HEK293 (cell line): Measurements from ENCODE around the gene RPP25L.
A peak's percentile ranks its signal among the peaks of the same experiment; 100 is the strongest.

Experiments used
- CTCF ChIA-PET: fragments of 350-600 bp; formaldehyde crosslinking; extraction: SDS; loops from one replicate; lab custom pipeline; 2021; ENCODE audit warnings: antibody characterized with exemption; lab: Yijun Ruan, JAX
- POLR2A ChIA-PET: fragments of 300-600 bp; formaldehyde crosslinking; extraction: SDS; loops from one replicate; lab custom pipeline; 2020; ENCODE audit warnings: antibody characterized with exemption, inconsistent platforms; lab: Yijun Ruan, JAX
- H3K27ac ChIP-seq: fragments of 200-500 bp; sonication (Bioruptor generic); 2 replicates; pipeline ENCODE4 v1.5.1; 2014; ENCODE audit warnings: low read depth, low read length, control low read depth, inconsistent platforms; ENCODE audit errors: extremely low read depth
- H3K36me3 ChIP-seq, 2 experiments: fragments of 200-500 bp in 1 of 2; sonication (Bioruptor generic) in 1 of 2; 1 replicate in 1 of 2; 2 replicates in 1 of 2; pipeline ENCODE4 v1.5.1; 2014 to 2017; ENCODE audit warnings: inconsistent platforms in 2 of 2, low read length in 2 of 2; ENCODE audit not compliant: control insufficient read depth in 2 of 2, insufficient read depth in 1 of 2
- H3K4me1 ChIP-seq: fragments of 200-500 bp; sonication (Bioruptor generic); 2 replicates; pipeline ENCODE4 v1.5.1; 2014; ENCODE audit warnings: mild to moderate bottlenecking, low read length, inconsistent platforms; ENCODE audit not compliant: control insufficient read depth, insufficient read depth
- H3K4me3 ChIP-seq: 2 replicates; pipeline ENCODE4 v1.5.1; 2011; ENCODE audit warnings: low read depth, mild to moderate bottlenecking, control low read depth, low read length, moderate library complexity
- H3K9me3 ChIP-seq: fragments of 200-500 bp; sonication (Bioruptor generic); 2 replicates; pipeline ENCODE4 v1.5.1; 2014; ENCODE audit warnings: low read depth, low read length, inconsistent platforms; ENCODE audit not compliant: control insufficient read depth, insufficient read depth
- EGR2 ChIP-seq: fragments of 450-650 bp; formaldehyde crosslinking; IDR thresholded peaks from 2 replicates; pipeline ENCODE4 v1.5.1; 2016; ENCODE audit warnings: low read depth, missing biosample characterization, missing genetic modification characterization
- ELK4 ChIP-seq: IDR thresholded peaks from 2 replicates; pipeline ENCODE4 v1.6.1; 2011; ENCODE audit warnings: mild to moderate bottlenecking, low read depth, low read length, borderline replicate concordance
- GLI4 ChIP-seq: fragments of 450-650 bp; formaldehyde crosslinking; IDR thresholded peaks from 2 replicates; pipeline ENCODE4 v1.5.1; 2016; ENCODE audit warnings: missing biosample characterization, missing genetic modification characterization
- KLF17 ChIP-seq: fragments of 450-650 bp; formaldehyde crosslinking; IDR thresholded peaks from 2 replicates; pipeline ENCODE4 v1.5.1; 2016; ENCODE audit warnings: missing biosample characterization, missing genetic modification characterization
- KLF8 ChIP-seq: fragments of 450-650 bp; formaldehyde crosslinking; IDR thresholded peaks from 2 replicates; pipeline ENCODE4 v1.5.1; 2016; ENCODE audit warnings: missing biosample characterization, missing genetic modification characterization
- PRDM2 ChIP-seq: fragments of 450-650 bp; formaldehyde crosslinking; IDR thresholded peaks from 2 replicates; pipeline ENCODE4 v1.5.1; 2016; ENCODE audit warnings: missing biosample characterization, missing genetic modification characterization, borderline replicate concordance
- ZBTB17 ChIP-seq: fragments of 450-650 bp; formaldehyde crosslinking; IDR thresholded peaks from 2 replicates; pipeline ENCODE4 v1.5.1; 2016; ENCODE audit warnings: missing biosample characterization, missing genetic modification characterization
- ZBTB20 ChIP-seq: fragments of 450-650 bp; formaldehyde crosslinking; IDR thresholded peaks from 2 replicates; pipeline ENCODE4 v1.5.1; 2016; ENCODE audit warnings: missing biosample characterization, missing genetic modification characterization
- ZFHX2 ChIP-seq: fragments of 450-650 bp; formaldehyde crosslinking; conservative IDR thresholded peaks from 2 replicates; pipeline ENCODE4 v1.5.1; 2016; ENCODE audit warnings: missing biosample characterization, missing genetic modification characterization
- ZFP3 ChIP-seq: fragments of 450-650 bp; formaldehyde crosslinking; IDR thresholded peaks from 2 replicates; pipeline ENCODE4 v1.5.1; 2016; ENCODE audit warnings: low read depth, missing biosample characterization, missing genetic modification characterization
- ZFP69B ChIP-seq: fragments of 450-650 bp; formaldehyde crosslinking; IDR thresholded peaks from 2 replicates; pipeline ENCODE4 v1.5.1; 2016; ENCODE audit warnings: missing biosample characterization, missing genetic modification characterization
- ZNF10 ChIP-seq: fragments of 450-650 bp; formaldehyde crosslinking; IDR thresholded peaks from 2 replicates; pipeline ENCODE4 v1.5.1; 2017; ENCODE audit warnings: missing biosample characterization, missing genetic modification characterization
- ZNF341 ChIP-seq: fragments of 450-650 bp; formaldehyde crosslinking; IDR thresholded peaks from 2 replicates; pipeline ENCODE4; 2016; ENCODE audit warnings: low read depth, missing biosample characterization, missing genetic modification characterization
- ZNF350 ChIP-seq: fragments of 450-650 bp; formaldehyde crosslinking; IDR thresholded peaks from 2 replicates; pipeline ENCODE4 v1.5.0; 2017; ENCODE audit warnings: missing biosample characterization, mild to moderate bottlenecking, missing genetic modification characterization
- ZNF398 ChIP-seq: fragments of 450-650 bp; formaldehyde crosslinking; IDR thresholded peaks from 2 replicates; pipeline ENCODE4 v1.5.1; 2017; ENCODE audit warnings: missing biosample characterization, missing genetic modification characterization
- ZNF549 ChIP-seq: fragments of 450-650 bp; IDR thresholded peaks from 2 replicates; pipeline ENCODE4 v1.5.1; 2018; ENCODE audit warnings: missing biosample characterization, missing genetic modification characterization, mild to moderate bottlenecking, inconsistent platforms, moderate library complexity
- ZNF560 ChIP-seq: fragments of 450-650 bp; formaldehyde crosslinking; IDR thresholded peaks from 2 replicates; pipeline ENCODE4 v1.5.1; 2017; ENCODE audit warnings: missing biosample characterization, missing genetic modification characterization, borderline replicate concordance
- ZNF585B ChIP-seq: fragments of 450-650 bp; formaldehyde crosslinking; IDR thresholded peaks from 2 replicates; pipeline ENCODE4 v1.5.1; 2016; ENCODE audit warnings: missing biosample characterization, missing genetic modification characterization
- ZNF670 ChIP-seq: fragments of 450-650 bp; formaldehyde crosslinking; IDR thresholded peaks from 2 replicates; pipeline ENCODE4 v1.5.1; 2016; ENCODE audit warnings: missing biosample characterization, missing genetic modification characterization, low read depth
- ZSCAN30 ChIP-seq: fragments of 450-650 bp; IDR thresholded peaks from 2 replicates; pipeline ENCODE4 v1.5.1; 2018; ENCODE audit warnings: missing biosample characterization, mild to moderate bottlenecking, missing genetic modification characterization, moderate library complexity

Gene RPP25L

GRCh38 chr9:34655394-34655793 is 43.5 kb upstream of the RPP25L start:
- no peak overlapping the region for H3K27ac ChIP-seq
- H3K36me3 ChIP-seq: peaks cover 0 to 15% of the 10 kb centered on the region in 2 experiments; a peak in 1 of 3 replicates
- peaks cover 6% of the 10 kb centered on the region for H3K4me1 ChIP-seq
- no peak for TF ChIP-seq KLF8 (tag by site-specific recombination)
- peak; percentile 56 for TF ChIP-seq ZNF341 (tag by site-specific recombination)
- no peak overlapping the region for H3K4me3 ChIP-seq
- ChIA-PET POLR2A (interaction anchor here (1.6 to 1.9 kb wide), 2 partner anchors 9 to 18 kb away, joined by 4 to 6 read pairs; partner anchors contain the start of genes GALT and SIGMAR1), CTCF (no interaction called here)
- no peaks in the 10 kb centered on the region for H3K9me3 ChIP-seq

GRCh38 chr9:34654323-34655051 is 42.6 kb upstream of the RPP25L start:
- H3K9me3 ChIP-seq: no peaks in the 10 kb centered on the region
- TF ChIP-seq ZNF398 (tag by site-specific recombination) (peak; percentile 53; the same call in 1 of the 2 replicates), GLI4 (no peak), ZNF560 (tag by site-specific recombination) (no peak), ZSCAN30 (tag by site-specific recombination) (no peak), ZNF10 (tag by site-specific recombination) (no peak), ZFHX2 (peak; percentile 73), PRDM2 (tag by site-specific recombination) (no peak), ZNF350 (tag by site-specific recombination) (no peak), ELK4 (no peak), ZNF670 (tag by site-specific recombination) (no peak), EGR2 (peak; percentile 40; the same call in 1 of the 2 replicates), ZBTB17 (tag by site-specific recombination) (no peak), ZNF585B (tag by site-specific recombination) (no peak), ZFP69B (no peak), ZBTB20 (tag by site-specific recombination) (peak; percentile 41), KLF17 (tag by site-specific recombination) (no peak), ZNF549 (no peak), ZFP3 (no peak)
- TF ChIP-seq, all 188 proteins: peak for 4
- Histone ChIP-seq H3K4me3 (no peak overlapping the region), H3K4me1 (peaks cover 6% of the 10 kb centered on the region), H3K36me3 (peaks cover 0 to 17% of the 10 kb centered on the region in 2 experiments; a peak in 2 of 3 replicates), H3K27ac (no peak overlapping the region)
- ChIA-PET CTCF (interaction anchor here (1.1 to 13.3 kb wide), 2 partner anchors 9 to 19 kb away, joined by 4 to 125 read pairs; partner anchors contain the start of gene SIGMAR1), POLR2A (interaction anchor here (0.6 to 1.9 kb wide), 2 partner anchors 9 to 139 kb away, joined by 3 to 4 read pairs; partner anchors contain the start of gene GALT)
